HepG2 (cell line): ENCODE results near the gene BCAR3.

Experiments
- ETV6 ChIP-seq: sonication (generic); formaldehyde crosslinking; conservative IDR thresholded peaks from 2 replicates; pipeline ENCODE4 v1.4.0; 2020; ENCODE audit warnings: missing genetic modification reagents
- LCORL ChIP-seq, 2 experiments: fragments of 450-650 bp in 1 of 2; sonication (generic) in 1 of 2; formaldehyde crosslinking in 1 of 2; IDR thresholded peaks; 2 replicates each; pipeline versions ENCODE4 v1.5.0 to v1.6.1; 2017 to 2020; ENCODE audit warnings: antibody characterized with exemption in 1 of 2, missing genetic modification reagents in 1 of 2
- POLR2AphosphoS5 ChIP-seq: IDR thresholded peaks from 2 replicates; pipeline ENCODE4 v1.6.1; 2012; ENCODE audit warnings: low read depth, low read length
- SP5 ChIP-seq: IDR thresholded peaks from 2 replicates; pipeline ENCODE4 v1.6.1; 2016; ENCODE audit warnings: low read depth, borderline replicate concordance
- YEATS2 ChIP-seq: sonication (generic); formaldehyde crosslinking; IDR thresholded peaks from 2 replicates; pipeline ENCODE4 v1.4.0; 2020; ENCODE audit warnings: missing genetic modification reagents, borderline replicate concordance
- ZNF124 ChIP-seq: sonication (generic); formaldehyde crosslinking; IDR thresholded peaks from 2 replicates; pipeline ENCODE4 v1.4.0; 2020; ENCODE audit warnings: missing genetic modification reagents
- ZNF546 ChIP-seq: sonication (generic); formaldehyde crosslinking; conservative IDR thresholded peaks from 2 replicates; pipeline ENCODE4 v1.8.1; 2023; ENCODE audit warnings: mild to moderate bottlenecking, missing genetic modification reagents
- ZNF678 ChIP-seq: sonication (generic); formaldehyde crosslinking; IDR thresholded peaks from 2 replicates; pipeline ENCODE4 v1.4.0; 2020; ENCODE audit warnings: mild to moderate bottlenecking, missing genetic modification reagents
- ZNF777 ChIP-seq: sonication (generic); formaldehyde crosslinking; IDR thresholded peaks from 2 replicates; pipeline ENCODE4 v1.4.0; 2020; ENCODE audit warnings: missing genetic modification reagents
- TF ChIP-seq, protein P1 (sequence below): sonication (generic); formaldehyde crosslinking; IDR thresholded peaks from 2 replicates; pipeline ENCODE4 v1.5.0; 2020; ENCODE audit warnings: mild to moderate bottlenecking, missing genetic modification reagents, moderate library complexity

DNA sequence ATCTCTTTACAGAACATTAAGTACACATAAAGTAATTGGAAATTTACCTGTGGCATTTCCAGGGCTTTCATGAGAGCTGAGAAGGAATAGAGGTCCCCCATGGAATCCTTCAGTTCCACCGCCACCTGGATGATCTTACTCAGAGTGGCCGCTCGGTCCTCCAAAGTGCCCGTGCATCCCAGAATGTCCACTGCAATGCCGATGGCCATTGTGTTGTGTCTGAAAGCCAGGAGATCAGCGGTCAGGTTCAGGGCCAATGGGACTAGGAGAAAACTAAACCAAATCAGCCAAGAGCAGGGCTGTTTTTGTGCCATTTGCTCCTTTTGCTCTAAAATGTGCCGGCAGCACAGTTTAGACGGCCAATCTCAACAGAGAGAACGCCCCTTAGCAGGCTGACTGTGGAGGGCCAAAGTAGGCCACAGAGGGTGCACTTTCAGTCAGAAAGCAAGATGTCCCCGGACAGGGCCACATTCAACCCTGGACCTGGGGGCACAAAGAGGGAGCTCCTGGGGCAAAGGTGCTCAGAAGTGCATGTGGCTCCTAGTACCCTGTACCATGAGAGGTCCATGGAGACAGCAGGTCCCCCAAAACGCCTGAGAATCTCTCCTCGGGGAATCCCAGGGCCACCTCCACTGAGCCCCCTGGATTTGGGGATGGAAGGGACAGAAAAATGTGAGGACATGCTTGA lies 109.9 kb downstream of the BCAR3 start:
- no peak for TF ChIP-seq POLR2AphosphoS5
- TF ChIP-seq ZNF546 (CRISPR knock-in tag) = no peak
- no peak for TF ChIP-seq SP5 (CRISPR knock-in tag)
- no peak for TF ChIP-seq ZNF124 (CRISPR knock-in tag)
- no peak for TF ChIP-seq YEATS2 (CRISPR knock-in tag)
- no peak for TF ChIP-seq ETV6 (CRISPR knock-in tag)
- TF ChIP-seq LCORL (IDR thresholded peaks at IDR 0.05) = no peak
- TF ChIP-seq LCORL (CRISPR knock-in tag; IDR thresholded peaks at IDR 0.05) = no peak
- TF ChIP-seq, protein P1, sequence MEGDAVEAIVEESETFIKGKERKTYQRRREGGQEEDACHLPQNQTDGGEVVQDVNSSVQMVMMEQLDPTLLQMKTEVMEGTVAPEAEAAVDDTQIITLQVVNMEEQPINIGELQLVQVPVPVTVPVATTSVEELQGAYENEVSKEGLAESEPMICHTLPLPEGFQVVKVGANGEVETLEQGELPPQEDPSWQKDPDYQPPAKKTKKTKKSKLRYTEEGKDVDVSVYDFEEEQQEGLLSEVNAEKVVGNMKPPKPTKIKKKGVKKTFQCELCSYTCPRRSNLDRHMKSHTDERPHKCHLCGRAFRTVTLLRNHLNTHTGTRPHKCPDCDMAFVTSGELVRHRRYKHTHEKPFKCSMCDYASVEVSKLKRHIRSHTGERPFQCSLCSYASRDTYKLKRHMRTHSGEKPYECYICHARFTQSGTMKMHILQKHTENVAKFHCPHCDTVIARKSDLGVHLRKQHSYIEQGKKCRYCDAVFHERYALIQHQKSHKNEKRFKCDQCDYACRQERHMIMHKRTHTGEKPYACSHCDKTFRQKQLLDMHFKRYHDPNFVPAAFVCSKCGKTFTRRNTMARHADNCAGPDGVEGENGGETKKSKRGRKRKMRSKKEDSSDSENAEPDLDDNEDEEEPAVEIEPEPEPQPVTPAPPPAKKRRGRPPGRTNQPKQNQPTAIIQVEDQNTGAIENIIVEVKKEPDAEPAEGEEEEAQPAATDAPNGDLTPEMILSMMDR (CRISPR knock-in tag) = no peak
- TF ChIP-seq ZNF678 (CRISPR knock-in tag) = no peak
- TF ChIP-seq ZNF777 (CRISPR knock-in tag) = no peak
